ENCODE measurements around the gene AGPS.

Gene AGPS

DNA sequence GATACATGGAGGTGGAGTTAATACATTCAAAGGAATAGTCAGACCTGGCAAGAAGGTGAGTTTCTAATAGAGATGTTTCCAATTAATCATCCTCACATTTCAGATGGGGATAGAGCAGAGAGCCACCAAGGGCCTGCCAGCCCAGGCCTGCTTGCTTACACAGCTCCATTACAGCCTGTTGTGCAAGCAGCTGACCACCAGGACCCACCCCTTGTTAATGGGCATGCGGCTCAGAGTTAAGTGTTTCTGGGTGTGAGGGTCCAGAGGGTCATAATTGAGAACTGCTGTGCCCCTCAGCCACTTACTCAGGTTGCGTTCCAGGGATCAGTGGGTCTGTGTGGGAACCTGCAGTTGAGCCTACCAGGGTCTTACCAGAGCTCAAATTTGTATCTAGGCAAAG lies 199.8 kb downstream of the AGPS start:
- no peak for DNase-seq (ENCODE audit: low read depth)

DNA sequence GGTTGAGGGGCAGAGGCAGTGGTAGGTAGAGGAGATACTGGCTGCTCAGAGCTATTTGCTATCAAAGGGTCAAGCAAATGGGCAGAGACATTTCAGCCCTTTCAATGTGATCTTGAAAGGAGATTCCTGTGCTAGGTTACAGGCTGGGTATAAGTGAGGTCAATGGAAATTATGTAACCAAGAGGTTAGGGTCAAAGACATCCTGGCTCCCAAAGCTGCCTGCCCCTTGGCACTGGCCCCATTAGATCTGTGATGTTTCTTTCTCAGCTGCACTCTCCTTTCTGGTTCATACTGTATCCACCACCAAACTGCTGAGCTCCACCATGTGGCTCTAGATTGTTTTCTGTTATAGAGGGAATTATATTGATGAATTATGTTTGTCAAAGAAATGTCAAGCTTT lies 200.4 kb downstream of the AGPS start:
- no peak for DNase-seq (ENCODE audit: low read depth)

DNA sequence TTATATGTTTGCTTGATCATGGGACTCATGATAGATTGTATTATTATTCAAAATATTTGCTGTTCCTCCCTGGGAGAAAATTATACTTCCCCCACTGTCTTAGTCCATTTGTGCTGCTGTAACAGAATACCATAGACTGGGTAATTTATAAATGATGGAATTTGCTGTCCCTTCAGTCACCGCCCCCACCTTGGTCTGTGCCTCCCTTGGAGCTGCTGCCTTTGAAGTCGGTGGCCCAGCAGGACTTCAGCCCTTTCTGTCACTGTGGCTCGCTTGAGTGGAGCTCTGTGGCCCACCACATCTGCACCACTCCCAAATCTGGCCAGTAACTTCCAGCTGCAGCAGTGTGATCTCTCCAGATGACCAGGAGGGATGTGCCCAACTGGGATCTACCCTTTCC lies 200.8 kb downstream of the AGPS start:
- no peak for DNase-seq (ENCODE audit: low read depth)
